Hepatocyte (in vitro differentiated cells): ENCODE data around the gene PPP1R1C.

Experiments
- CTCF ChIP-seq: fragments of 200-600 bp; sonication (generic); IDR thresholded peaks from 2 replicates; pipeline ENCODE4 v1.5.1; 2016; ENCODE audit warnings: antibody characterized with exemption, mild to moderate bottlenecking; ENCODE audit not compliant: poor library complexity
- EZH2 ChIP-seq: fragments of 200-600 bp; sonication (generic); IDR thresholded peaks from 2 replicates; pipeline ENCODE4 v1.6.1; 2016; ENCODE audit warnings: antibody characterized with exemption, mild to moderate bottlenecking, borderline replicate concordance

GRCh38 chr2:182023235-182023634 lies 37.6 kb downstream of the PPP1R1C start:
- no peak for TF ChIP-seq CTCF
- TF ChIP-seq EZH2: no peak
